ENCODE results near the gene XRCC6. TPM values are rescaled to one million over a fixed set of nuclear protein-coding genes. Genes with fewer than 3 reads are reported as not detected.

The XRCC6 gene
- total and polyA plus RNA-seq, 9 of the 15 experiments (the other 6 are each of a cell fraction or from before 2014, with no cell fraction given): 151 to 440 (median 318) TPM

GRCh38 chr22:41576877-41577276 lies 44.2 kb upstream of the XRCC6 start (continued):
- TF ChIP-seq, protein P1, sequence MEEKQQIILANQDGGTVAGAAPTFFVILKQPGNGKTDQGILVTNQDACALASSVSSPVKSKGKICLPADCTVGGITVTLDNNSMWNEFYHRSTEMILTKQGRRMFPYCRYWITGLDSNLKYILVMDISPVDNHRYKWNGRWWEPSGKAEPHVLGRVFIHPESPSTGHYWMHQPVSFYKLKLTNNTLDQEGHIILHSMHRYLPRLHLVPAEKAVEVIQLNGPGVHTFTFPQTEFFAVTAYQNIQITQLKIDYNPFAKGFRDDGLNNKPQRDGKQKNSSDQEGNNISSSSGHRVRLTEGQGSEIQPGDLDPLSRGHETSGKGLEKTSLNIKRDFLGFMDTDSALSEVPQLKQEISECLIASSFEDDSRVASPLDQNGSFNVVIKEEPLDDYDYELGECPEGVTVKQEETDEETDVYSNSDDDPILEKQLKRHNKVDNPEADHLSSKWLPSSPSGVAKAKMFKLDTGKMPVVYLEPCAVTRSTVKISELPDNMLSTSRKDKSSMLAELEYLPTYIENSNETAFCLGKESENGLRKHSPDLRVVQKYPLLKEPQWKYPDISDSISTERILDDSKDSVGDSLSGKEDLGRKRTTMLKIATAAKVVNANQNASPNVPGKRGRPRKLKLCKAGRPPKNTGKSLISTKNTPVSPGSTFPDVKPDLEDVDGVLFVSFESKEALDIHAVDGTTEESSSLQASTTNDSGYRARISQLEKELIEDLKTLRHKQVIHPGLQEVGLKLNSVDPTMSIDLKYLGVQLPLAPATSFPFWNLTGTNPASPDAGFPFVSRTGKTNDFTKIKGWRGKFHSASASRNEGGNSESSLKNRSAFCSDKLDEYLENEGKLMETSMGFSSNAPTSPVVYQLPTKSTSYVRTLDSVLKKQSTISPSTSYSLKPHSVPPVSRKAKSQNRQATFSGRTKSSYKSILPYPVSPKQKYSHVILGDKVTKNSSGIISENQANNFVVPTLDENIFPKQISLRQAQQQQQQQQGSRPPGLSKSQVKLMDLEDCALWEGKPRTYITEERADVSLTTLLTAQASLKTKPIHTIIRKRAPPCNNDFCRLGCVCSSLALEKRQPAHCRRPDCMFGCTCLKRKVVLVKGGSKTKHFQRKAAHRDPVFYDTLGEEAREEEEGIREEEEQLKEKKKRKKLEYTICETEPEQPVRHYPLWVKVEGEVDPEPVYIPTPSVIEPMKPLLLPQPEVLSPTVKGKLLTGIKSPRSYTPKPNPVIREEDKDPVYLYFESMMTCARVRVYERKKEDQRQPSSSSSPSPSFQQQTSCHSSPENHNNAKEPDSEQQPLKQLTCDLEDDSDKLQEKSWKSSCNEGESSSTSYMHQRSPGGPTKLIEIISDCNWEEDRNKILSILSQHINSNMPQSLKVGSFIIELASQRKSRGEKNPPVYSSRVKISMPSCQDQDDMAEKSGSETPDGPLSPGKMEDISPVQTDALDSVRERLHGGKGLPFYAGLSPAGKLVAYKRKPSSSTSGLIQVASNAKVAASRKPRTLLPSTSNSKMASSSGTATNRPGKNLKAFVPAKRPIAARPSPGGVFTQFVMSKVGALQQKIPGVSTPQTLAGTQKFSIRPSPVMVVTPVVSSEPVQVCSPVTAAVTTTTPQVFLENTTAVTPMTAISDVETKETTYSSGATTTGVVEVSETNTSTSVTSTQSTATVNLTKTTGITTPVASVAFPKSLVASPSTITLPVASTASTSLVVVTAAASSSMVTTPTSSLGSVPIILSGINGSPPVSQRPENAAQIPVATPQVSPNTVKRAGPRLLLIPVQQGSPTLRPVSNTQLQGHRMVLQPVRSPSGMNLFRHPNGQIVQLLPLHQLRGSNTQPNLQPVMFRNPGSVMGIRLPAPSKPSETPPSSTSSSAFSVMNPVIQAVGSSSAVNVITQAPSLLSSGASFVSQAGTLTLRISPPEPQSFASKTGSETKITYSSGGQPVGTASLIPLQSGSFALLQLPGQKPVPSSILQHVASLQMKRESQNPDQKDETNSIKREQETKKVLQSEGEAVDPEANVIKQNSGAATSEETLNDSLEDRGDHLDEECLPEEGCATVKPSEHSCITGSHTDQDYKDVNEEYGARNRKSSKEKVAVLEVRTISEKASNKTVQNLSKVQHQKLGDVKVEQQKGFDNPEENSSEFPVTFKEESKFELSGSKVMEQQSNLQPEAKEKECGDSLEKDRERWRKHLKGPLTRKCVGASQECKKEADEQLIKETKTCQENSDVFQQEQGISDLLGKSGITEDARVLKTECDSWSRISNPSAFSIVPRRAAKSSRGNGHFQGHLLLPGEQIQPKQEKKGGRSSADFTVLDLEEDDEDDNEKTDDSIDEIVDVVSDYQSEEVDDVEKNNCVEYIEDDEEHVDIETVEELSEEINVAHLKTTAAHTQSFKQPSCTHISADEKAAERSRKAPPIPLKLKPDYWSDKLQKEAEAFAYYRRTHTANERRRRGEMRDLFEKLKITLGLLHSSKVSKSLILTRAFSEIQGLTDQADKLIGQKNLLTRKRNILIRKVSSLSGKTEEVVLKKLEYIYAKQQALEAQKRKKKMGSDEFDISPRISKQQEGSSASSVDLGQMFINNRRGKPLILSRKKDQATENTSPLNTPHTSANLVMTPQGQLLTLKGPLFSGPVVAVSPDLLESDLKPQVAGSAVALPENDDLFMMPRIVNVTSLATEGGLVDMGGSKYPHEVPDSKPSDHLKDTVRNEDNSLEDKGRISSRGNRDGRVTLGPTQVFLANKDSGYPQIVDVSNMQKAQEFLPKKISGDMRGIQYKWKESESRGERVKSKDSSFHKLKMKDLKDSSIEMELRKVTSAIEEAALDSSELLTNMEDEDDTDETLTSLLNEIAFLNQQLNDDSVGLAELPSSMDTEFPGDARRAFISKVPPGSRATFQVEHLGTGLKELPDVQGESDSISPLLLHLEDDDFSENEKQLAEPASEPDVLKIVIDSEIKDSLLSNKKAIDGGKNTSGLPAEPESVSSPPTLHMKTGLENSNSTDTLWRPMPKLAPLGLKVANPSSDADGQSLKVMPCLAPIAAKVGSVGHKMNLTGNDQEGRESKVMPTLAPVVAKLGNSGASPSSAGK (IDR thresholded peaks at IDR 0.05): no peak
- TF ChIP-seq ZNF583 (CRISPR knock-in tag; IDR thresholded peaks at IDR 0.05) (no peak), ZNF696 (CRISPR knock-in tag; conservative IDR thresholded peaks at IDR 0.05) (no peak), ZKSCAN1 (IDR thresholded peaks at IDR 0.05; ENCODE audit: low read depth, low read length) (no peak), TFAM (CRISPR knock-in tag; conservative IDR thresholded peaks at IDR 0.05) (no peak), MYBL2 (IDR thresholded peaks at IDR 0.05; ENCODE audit: low read depth) (no peak), MYBL2 (CRISPR knock-in tag; IDR thresholded peaks at IDR 0.05; ENCODE audit: borderline replicate concordance) (no peak), MEIS2 (IDR thresholded peaks at IDR 0.05; ENCODE audit: partially characterized antibody) (no peak), POLR3A (IDR thresholded peaks at IDR 0.05; ENCODE audit: borderline replicate concordance, extremely low read depth, insufficient read depth, insufficient read length) (no peak), CREB1 (IDR thresholded peaks at IDR 0.05) (no peak), CREB1 (CRISPR knock-in tag; IDR thresholded peaks at IDR 0.05) (no peak), HLTF (IDR thresholded peaks at IDR 0.05) (no peak), RFX5 (IDR thresholded peaks at IDR 0.05; ENCODE audit: low read depth, low read length) (no peak), HNRNPH1 (optimal IDR thresholded peaks at IDR 0.05; ENCODE audit: low read depth, low read length) (no peak), CAMTA2 (CRISPR knock-in tag; conservative IDR thresholded peaks at IDR 0.05) (no peak), SPI1 (IDR thresholded peaks at IDR 0.05; ENCODE audit: borderline replicate concordance, low read depth, low read length) (no peak), ELF1 (tag; IDR thresholded peaks at IDR 0.05) (no peak), ZNF174 (CRISPR knock-in tag; IDR thresholded peaks at IDR 0.05) (no peak), ZFP91 (CRISPR knock-in tag; IDR thresholded peaks at IDR 0.05) (no peak), LARP7 (IDR thresholded peaks at IDR 0.05) (no peak)

Measured in K562 (cell line).